Medulla oblongata (tissue), 1 donor: ENCODE data around the gene FGF12.
A peak's percentile ranks its signal among the peaks of the same experiment; 100 is the strongest.

Experiments used
- DNase-seq: peaks from one replicate; pipeline ENCODE4 v3.0.0-alpha.2; 2015; ENCODE audit errors: extremely low spot score

Gene FGF12

GRCh38 chr3:192684151-192684550, 43.2 kb downstream of the FGF12 start:
- no peak for DNase-seq

- no peak for DNase-seq
Observed at GRCh38 chr3:192675958-192676649, 51.2 kb downstream of the FGF12 start.

GRCh38 chr3:192655628-192656027, 71.7 kb downstream of the FGF12 start:
- no peak for DNase-seq

GRCh38 chr3:192655040-192655439, 72.3 kb downstream of the FGF12 start:
- DNase-seq, result no peak

DNA sequence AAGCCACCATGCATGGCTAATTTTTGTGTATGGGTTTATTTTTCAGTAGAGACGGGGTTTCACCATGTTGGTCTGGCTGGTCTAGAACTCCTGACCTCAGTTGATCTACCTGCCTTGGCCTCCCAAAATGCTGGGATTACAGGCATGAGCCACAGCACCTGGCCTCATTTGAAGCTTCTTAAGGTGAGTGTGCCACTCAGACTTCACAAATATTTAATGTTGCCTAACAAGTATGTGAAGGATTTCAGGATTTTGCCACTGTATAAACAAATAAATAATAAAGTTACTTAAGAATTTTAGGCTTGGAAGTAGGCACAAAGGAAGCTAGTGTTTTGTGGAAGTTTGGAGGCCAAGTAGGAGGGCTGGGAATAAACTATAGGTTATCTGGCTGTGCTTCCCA, 73.5 kb downstream of the FGF12 start:
- DNase-seq, result no peak

GRCh38 chr3:192652727-192653126, 74.6 kb downstream of the FGF12 start:
- no peak for DNase-seq

DNA sequence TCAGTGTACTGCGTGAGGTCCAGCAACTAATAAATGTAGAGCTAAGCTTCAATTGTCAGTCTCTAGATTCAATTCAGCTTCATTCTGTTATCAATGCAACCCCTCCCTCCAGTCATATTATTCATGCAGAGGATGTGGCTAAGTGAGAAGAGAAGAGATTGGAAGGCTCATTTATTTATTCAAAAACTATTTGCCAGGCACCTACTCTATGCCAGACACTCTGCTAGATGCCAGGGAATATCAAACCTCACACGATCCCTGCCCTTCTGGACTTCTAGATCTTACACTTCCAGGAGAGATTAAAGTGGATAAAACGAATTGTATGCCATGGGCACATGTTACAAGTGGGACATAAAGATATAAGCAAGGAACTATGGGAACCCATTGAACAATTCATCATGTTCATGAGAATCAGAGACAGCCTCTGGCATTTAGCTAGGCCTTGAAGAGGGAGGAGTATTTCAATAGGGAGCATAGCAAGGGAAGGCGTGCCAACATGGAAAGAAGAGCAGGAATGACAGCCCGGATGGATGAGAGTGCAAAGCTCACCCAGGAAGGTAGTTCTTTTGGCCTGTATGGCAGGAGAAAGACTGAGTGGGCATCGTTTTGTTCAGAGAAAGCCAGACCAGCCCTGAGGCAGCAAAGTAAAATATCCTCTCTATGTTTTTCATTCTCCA, 75.4 kb downstream of the FGF12 start:
- no peak for DNase-seq

DNA sequence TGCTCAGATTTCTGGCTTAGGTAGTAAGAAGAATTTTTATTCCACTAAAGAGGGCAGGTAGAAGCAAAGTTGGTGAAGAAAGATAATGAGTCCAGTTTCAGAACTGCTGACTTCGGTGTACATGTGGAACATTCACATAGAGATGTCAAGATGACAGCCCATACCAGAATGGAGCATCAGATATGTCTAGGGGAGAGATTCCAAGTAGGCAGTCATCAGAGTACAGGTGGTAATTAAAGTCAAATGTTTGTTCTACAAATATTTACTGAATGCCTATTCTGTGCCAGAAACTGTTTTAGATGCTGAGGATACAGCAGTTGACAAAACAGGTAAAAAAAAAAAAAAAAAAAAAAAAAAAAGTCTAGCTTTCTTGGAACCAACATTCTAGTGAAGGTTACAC, 81.9 kb downstream of the FGF12 start:
- no peak for DNase-seq

DNA sequence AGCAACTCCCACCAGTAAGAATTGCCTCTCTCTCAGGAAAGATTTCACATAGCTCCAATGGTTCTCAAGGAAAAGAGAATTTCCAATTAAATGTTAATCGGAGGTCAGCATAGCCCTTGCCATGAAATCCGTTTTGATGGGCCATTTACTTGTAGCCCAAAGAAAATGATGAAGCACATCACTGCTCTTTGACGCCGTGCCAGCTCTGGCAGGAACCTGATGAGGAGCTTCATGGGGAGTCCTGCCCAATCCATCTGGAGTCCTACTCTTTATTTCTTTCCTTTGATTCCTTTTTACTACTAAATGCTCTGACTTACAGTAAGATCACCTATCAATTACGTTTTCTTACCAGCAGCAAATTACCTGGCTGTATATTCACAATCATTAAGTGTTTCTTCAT, 84.7 kb downstream of the FGF12 start:
- DNase-seq, result no peak

GRCh38 chr3:192641919-192642318, 85.4 kb downstream of the FGF12 start:
- DNase-seq, result no peak

- no peak for DNase-seq
Observed at GRCh38 chr3:192639987-192640386, 87.4 kb downstream of the FGF12 start.

DNA sequence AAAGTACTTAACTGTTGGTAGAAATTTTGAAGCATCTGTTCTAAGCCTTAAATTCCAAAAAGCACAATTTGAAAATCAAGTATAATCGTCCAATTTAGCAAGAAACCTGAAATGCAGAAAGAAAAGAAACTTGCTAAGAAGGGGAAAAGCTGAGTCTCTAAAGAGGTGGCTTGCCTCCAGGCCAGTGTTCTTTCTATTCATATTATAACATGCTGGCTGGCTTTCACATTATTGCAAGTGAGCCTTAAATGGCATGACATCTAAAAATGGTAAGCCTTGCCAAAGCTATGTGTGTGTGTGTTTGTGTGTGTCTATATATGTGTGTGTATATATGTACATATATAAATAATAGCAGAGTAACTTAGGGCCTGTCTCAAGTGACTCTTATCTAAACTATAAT, 89.5 kb downstream of the FGF12 start:
- DNase-seq, result peak; percentile 15

GRCh38 chr3:192636517-192637444, 90.6 kb downstream of the FGF12 start:
- no peak for DNase-seq

DNA sequence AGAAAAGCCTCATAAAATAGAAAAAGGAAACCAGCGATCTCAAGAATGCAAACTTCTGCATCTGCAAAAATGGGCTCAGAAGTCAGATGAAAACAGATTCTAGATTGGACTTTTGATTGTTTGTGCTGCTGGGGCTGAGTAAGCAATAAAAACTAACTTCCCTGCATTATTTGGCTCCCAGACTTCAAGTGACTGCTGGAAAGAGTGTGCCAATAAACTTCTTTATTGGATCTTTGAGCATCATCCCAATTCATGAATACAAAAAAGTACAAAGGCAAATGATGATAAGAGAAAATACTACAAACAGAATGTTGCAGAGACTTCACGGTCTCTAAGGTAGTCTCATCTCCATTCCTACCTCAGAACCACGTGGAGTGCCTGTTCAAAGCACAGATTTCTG, 97.9 kb downstream of the FGF12 start:
- DNase-seq, result no peak

- DNase-seq, result no peak
Observed at GRCh38 chr3:192621909-192622308, 105.4 kb downstream of the FGF12 start.

GRCh38 chr3:192620275-192620674, 107.1 kb downstream of the FGF12 start:
- no peak for DNase-seq

DNA sequence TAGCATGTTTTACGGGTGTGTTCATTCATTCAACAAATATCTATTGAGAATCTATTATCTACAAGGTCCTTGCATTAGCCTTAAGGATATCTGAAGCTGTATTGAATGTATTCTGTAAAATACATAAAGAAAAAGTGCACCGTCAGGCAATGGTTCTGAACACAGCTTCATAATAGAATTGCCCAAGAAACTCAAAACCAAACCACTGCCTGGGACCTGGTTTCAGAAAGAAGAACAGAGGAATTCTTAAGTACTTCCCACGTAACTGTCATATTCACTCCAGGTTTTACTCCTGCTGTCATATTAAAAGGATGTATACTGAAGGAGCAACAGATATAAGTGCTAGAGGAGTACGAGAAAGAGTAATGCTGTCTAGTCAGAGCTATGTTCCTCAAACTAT, 115.9 kb downstream of the FGF12 start:
- DNase-seq, result no peak

DNA sequence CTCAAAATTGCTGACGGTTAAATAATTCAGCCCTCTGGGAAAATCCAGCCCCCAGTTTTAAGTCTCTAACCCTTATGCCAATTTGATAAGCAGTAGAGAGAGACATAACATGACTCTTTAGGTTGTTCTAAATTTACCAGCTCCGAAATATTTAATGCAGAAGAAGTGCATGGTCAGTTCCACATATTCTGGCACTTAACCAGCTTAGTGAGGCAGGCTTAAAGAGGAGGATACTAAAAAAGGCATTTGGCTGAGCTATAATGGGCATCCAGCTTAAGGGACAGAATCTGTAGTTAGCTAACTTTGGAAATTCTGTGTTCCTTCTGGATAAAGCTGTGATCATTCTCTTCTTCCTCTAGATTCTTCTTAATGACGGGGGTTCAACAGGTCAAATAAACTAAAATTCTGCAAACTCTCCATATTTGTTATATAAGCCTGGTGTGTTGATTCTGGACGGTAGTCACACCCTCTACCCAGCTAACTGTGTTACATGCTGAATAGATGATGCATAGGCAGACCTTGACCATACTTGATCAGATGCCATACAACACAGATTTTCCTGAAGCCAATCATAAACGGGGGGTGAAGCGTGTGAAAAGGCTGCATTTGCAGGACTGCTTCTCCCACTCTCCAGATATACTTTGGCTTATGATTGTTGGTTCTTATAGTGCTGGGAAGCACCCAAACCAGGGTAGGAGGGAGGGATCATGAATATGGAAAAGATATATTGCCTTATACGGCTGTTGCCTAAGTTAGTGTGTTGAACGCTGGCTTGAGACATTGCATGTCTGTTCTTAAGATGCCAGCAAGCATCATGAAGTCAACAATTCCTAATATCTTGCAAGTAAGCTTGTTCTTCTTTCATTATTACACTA, 118.4 kb downstream of the FGF12 start:
- no peak for DNase-seq

- DNase-seq, result no peak
Observed at GRCh38 chr3:192607798-192608197, 119.5 kb downstream of the FGF12 start.

DNA sequence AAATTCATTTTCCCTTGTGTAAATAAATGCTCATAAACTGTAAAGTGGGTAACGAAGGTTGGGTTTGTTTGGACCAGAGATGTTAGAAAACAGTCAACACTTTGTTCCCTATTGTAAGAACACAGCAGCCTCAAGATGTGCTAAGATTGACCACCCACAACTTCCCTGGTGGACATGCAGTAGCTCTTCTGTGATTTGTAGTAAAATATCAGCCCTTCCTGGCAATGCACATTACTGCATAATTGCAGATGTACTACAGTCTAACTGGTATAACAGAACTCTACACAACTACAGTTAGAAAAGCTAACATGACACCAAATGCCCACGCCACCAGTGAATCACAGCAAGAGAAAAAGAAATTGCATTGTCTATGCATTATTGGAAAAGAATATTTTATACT, 129.4 kb downstream of the FGF12 start:
- DNase-seq, result no peak

DNA sequence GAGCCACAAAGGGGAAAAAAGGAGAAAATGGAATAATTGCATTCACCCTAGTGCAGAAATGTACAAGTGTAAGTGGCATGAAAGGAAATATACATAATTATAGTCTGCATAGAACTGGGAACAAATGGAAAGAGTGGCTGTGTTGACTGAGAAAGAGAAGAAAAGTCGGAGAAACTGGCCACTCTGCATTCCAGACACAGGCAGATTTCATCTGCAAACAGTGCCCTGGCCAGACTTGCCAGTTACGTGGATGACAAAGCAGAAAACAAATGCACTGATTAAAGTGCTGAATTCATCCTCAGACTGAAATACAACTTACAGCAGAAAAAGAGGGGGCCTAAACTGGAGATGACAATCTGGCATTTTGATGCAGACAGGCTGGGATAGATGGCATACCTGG, 129.8 kb downstream of the FGF12 start:
- DNase-seq, result no peak

GRCh38 chr3:192578729-192579128, 148.6 kb downstream of the FGF12 start:
- DNase-seq, result no peak
